ENCODE results near the gene WDR36. TPM values are rescaled to one million over a fixed set of nuclear protein-coding genes. Genes with fewer than 3 reads are reported as not detected.

WDR36 gene
- total and polyA plus RNA-seq, 2 of the 13 experiments (the other 11 are each of a cell fraction or from before 2014, with no cell fraction given): 18.2 to 40.6 TPM

- H2AFZ ChIP-seq (ENCODE audit: low read length): no peak overlapping the region
- 19% methylated on average over 37 of the region's 42 CpGs for WGBS (ENCODE audit: low lambda C conversion rate)
- H3K79me2 ChIP-seq (ENCODE audit: insufficient read depth, low read length): no peaks in the 10 kb centered on the region
- ChIA-PET POLR2A (no interaction called here), CTCF (ENCODE audit: low intra/inter-chr PET ratio, low total read pairs) (no interaction called here)
- no TSS peak for BruUV-seq (replicated peaks)
- H3K27ac ChIP-seq (ENCODE audit: extremely low read length, insufficient read depth, low read length): no peak overlapping the region
- TF ChIP-seq XRCC5 (optimal IDR thresholded peaks at IDR 0.05; ENCODE audit: low read length) (peak; percentile 31), MEF2D (CRISPR knock-in tag; IDR thresholded peaks at IDR 0.05) (no peak), HBP1 (CRISPR knock-in tag; IDR thresholded peaks at IDR 0.05; ENCODE audit: low read depth) (no peak), ATF4 (CRISPR knock-in tag; IDR thresholded peaks at IDR 0.05) (no peak), ZNF775 (CRISPR knock-in tag; IDR thresholded peaks at IDR 0.05; ENCODE audit: borderline replicate concordance) (no peak), POLR2AphosphoS5 (IDR thresholded peaks at IDR 0.05; ENCODE audit: low read depth, low read length) (no peak), ELF4 (CRISPR knock-in tag; IDR thresholded peaks at IDR 0.05; ENCODE audit: borderline replicate concordance) (no peak), NFYC (CRISPR knock-in tag; IDR thresholded peaks at IDR 0.05) (no peak), HNRNPLL (IDR thresholded peaks at IDR 0.05; ENCODE audit: low read depth, low read length, poor library complexity, severe bottlenecking) (peak; percentile 80), ZNF800 (CRISPR knock-in tag; IDR thresholded peaks at IDR 0.05) (0 out of 2 replicates have a peak, but pooled peaks have one; percentile 58)
- H3K4me3 ChIP-seq (replicated peaks in 1 of 3; ENCODE audit: insufficient read depth in 1 of 3, low read depth in 2 of 3, low read length in 3 of 3): no peak overlapping the region
- H4K20me1 ChIP-seq (ENCODE audit: insufficient read depth, low read length): no peaks in the 10 kb centered on the region
- DNase-seq (ENCODE audit: low spot score): no peak
- no peak for FAIRE-seq
- H3K36me3 ChIP-seq (replicated peaks in 1 of 2; ENCODE audit: control insufficient read depth in 1 of 2, insufficient read depth in 2 of 2, low read length in 2 of 2): no peaks in the 10 kb centered on the region
- H3K9ac ChIP-seq (ENCODE audit: insufficient read depth, low read depth, low read length): no peak overlapping the region
- H3K27me3 ChIP-seq (ENCODE audit: control insufficient read depth in 1 of 2, insufficient read depth in 2 of 2, low read length in 2 of 2): peaks cover 0 to 50% of the 10 kb centered on the region in 2 experiments
- intact Hi-C loops (cut with micrococcal nuclease; ENCODE audit: unreplicated experiment) (no loop called here), in situ Hi-C loops (cut with HindIII; ENCODE audit: extremely low pct_ligation_motif_present, low pct_unique_long_range_greater_than_20kb) (no loop called here)
- H3K9me3 ChIP-seq (ENCODE audit: low read length): no peaks in the 10 kb centered on the region
- 0 out of 2 replicates have a peak overlapping the region, but pooled peaks have one; percentile 15 for H3K4me2 ChIP-seq (ENCODE audit: low read depth, low read length)
- peak; percentile 91 for ATAC-seq
- peaks cover 18% of the 10 kb centered on the region for H3K4me1 ChIP-seq (ENCODE audit: insufficient read depth, low read length)
Measured at GRCh38 chr5:111070272-111071134, 21.6 kb upstream of the WDR36 start.
